Measurements from ENCODE around the gene MYBPH.

DNA sequence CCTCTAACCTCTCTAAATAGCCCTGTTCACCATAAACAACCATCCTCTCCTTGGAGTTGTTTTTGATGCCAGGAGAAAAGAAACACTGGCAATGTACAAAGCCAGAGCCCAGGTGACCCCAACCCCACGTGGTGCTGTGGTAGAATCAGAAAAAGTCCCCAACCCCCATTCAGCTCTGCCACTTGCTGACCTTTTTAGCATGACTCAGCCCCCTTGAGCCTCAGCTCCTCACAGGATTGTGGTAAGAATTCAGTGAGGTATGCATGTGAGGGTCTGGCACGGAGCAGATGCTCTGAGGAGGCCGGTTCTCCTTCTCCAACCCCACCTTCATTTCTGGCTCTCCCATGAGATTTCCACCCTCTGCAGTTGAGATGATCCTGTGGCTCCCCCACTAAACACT lies 22.0 kb upstream of the MYBPH start:
- TF ChIP-seq, protein P1, sequence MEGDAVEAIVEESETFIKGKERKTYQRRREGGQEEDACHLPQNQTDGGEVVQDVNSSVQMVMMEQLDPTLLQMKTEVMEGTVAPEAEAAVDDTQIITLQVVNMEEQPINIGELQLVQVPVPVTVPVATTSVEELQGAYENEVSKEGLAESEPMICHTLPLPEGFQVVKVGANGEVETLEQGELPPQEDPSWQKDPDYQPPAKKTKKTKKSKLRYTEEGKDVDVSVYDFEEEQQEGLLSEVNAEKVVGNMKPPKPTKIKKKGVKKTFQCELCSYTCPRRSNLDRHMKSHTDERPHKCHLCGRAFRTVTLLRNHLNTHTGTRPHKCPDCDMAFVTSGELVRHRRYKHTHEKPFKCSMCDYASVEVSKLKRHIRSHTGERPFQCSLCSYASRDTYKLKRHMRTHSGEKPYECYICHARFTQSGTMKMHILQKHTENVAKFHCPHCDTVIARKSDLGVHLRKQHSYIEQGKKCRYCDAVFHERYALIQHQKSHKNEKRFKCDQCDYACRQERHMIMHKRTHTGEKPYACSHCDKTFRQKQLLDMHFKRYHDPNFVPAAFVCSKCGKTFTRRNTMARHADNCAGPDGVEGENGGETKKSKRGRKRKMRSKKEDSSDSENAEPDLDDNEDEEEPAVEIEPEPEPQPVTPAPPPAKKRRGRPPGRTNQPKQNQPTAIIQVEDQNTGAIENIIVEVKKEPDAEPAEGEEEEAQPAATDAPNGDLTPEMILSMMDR (IDR thresholded peaks at IDR 0.05; ENCODE audit: low read length), result no peak
- TF ChIP-seq EZH2 (optimal IDR thresholded peaks at IDR 0.05; ENCODE audit: low read depth, low read length), result no peak
- no peak for TF ChIP-seq EZH2phosphoT487 (IDR thresholded peaks at IDR 0.05; ENCODE audit: low read length)

Data from MM.1S (cell line).